Stimulated activated CD8-positive, alpha-beta memory T cell treated with anti-CD3 and anti-CD28 coated beads, Interleukin-2, amount 100 ng/mL, for 48 hours (primary cell): ENCODE results near the gene RASAL2.
"Not testable (repeated sequence)": the region's sequence is repeated elsewhere in the genome, so short reads cannot be mapped to it uniquely, and the experiment has no call there.

Experiments used
- DNase-seq, 2 donors: peaks; one replicate each; pipeline ENCODE4 v3.0.0-alpha.2; 2020; ENCODE audit warnings: low read depth in 2 of 2

The RASAL2 gene

GRCh38 chr1:178232949-178233348 lies 139.0 kb downstream of the RASAL2 start:
- DNase-seq, result no peak

GRCh38 chr1:178237121-178237520 lies 143.2 kb downstream of the RASAL2 start:
- DNase-seq, result no peak

- no peak for DNase-seq
These were observed 145.0 kb downstream of the RASAL2 start for GRCh38 chr1:178238722-178239510.

GRCh38 chr1:178241057-178241456 lies 147.2 kb downstream of the RASAL2 start:
- DNase-seq, result no peak

- no peak for DNase-seq
These were observed 147.9 kb downstream of the RASAL2 start for GRCh38 chr1:178241837-178242236.

GRCh38 chr1:178243119-178243518 lies 149.2 kb downstream of the RASAL2 start:
- DNase-seq, result no peak

- DNase-seq, result no peak
These were observed 150.0 kb downstream of the RASAL2 start for GRCh38 chr1:178243890-178244289.

- not testable (repeated sequence) for DNase-seq
These were observed 154.4 kb downstream of the RASAL2 start for GRCh38 chr1:178248284-178248683.

- DNase-seq, result not testable (repeated sequence)
These were observed 159.7 kb downstream of the RASAL2 start for GRCh38 chr1:178253581-178253980.

- DNase-seq, result no peak
These were observed 160.5 kb downstream of the RASAL2 start for GRCh38 chr1:178254433-178254832.

GRCh38 chr1:178258536-178258935 lies 164.6 kb downstream of the RASAL2 start:
- DNase-seq, result no peak

- no peak for DNase-seq
These were observed 168.2 kb downstream of the RASAL2 start for GRCh38 chr1:178262120-178262500.

- DNase-seq, result no peak
These were observed 169.4 kb downstream of the RASAL2 start for GRCh38 chr1:178263341-178263740.

- no peak for DNase-seq
These were observed 172.2 kb downstream of the RASAL2 start for GRCh38 chr1:178266113-178266512.

GRCh38 chr1:178266619-178267066 lies 172.7 kb downstream of the RASAL2 start:
- DNase-seq, result no peak

- no peak for DNase-seq
These were observed 173.8 kb downstream of the RASAL2 start for GRCh38 chr1:178267646-178268094.

GRCh38 chr1:178271471-178271870 lies 177.6 kb downstream of the RASAL2 start:
- no peak for DNase-seq

GRCh38 chr1:178273707-178274410 lies 180.0 kb downstream of the RASAL2 start:
- no peak for DNase-seq

GRCh38 chr1:178275049-178275448 lies 181.1 kb downstream of the RASAL2 start:
- no peak for DNase-seq

GRCh38 chr1:178275553-178275952 lies 181.6 kb downstream of the RASAL2 start:
- DNase-seq, result no peak

- no peak for DNase-seq
These were observed 184.1 kb downstream of the RASAL2 start for GRCh38 chr1:178277793-178278530.
